ENCODE data around the gene DROSHA. TPM values are rescaled to one million over a fixed set of nuclear protein-coding genes. Genes with fewer than 3 reads are reported as not detected.
"Not testable (repeated sequence)": the region's sequence is repeated elsewhere in the genome, so short reads cannot be mapped to it uniquely, and the experiment has no call there.

The DROSHA gene
- total RNA-seq, 1 experiment from 2014 or later: 73.5 TPM

DNA sequence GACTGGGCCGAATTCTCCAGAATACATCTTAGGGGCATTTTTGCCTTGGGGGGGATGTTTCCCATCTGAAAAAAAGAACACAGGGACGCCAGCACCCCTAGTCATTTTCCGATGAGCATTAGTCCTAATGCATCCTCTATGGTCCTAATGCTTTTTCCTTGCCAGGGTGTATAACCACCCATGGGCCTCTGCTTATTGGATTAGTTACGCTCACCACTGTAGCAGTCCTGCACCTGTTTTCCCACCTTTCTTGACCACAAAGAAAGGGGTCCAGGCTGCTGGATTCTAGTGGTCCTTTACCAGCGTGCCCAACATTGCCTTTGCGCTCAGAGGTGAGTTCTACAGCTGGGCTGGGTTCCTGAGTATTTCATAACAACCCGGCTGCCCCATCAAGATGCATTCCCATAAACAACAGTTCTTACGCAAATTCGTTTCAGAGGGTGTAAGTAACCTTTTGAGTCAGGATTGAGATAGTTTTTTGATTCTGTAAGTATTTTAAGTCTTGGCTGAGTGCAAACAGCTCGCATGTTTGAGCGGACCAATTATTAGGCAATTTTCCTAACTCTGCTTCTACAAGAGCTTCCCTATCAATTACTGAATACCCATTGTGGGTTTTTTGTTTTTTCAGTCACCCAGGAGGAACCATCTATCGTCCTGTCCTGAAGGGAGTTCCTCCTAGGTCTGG, 135.1 kb downstream of the DROSHA start:
- no peak overlapping the region for H3K9ac ChIP-seq (ENCODE audit: low read length)
- H3K36me3 ChIP-seq (ENCODE audit: control insufficient read depth in 1 of 2, insufficient read depth in 2 of 2, low read length in 2 of 2): peaks cover 2 to 3% of the 10 kb centered on the region in 2 experiments; a peak in 2 of 4 replicates
- no peaks in the 10 kb centered on the region for H3K79me2 ChIP-seq (ENCODE audit: insufficient read depth, low read length)
- no peaks in the 10 kb centered on the region for H3K4me1 ChIP-seq (ENCODE audit: control insufficient read depth in 1 of 2, insufficient read depth in 2 of 2, low read length in 2 of 2)
- H3K27ac ChIP-seq (ENCODE audit: low read depth, low read length): no peak overlapping the region
- TF ChIP-seq CEBPB (IDR thresholded peaks at IDR 0.05; ENCODE audit: low read depth) (no peak), EGR1 (IDR thresholded peaks at IDR 0.05; ENCODE audit: low read depth) (no peak), EZH2 (IDR thresholded peaks at IDR 0.05) (no peak), EZH2phosphoT487 (IDR thresholded peaks at IDR 0.05; ENCODE audit: borderline replicate concordance) (no peak), TCF7L2 (IDR thresholded peaks at IDR 0.05; ENCODE audit: borderline replicate concordance, extremely low read depth, insufficient read depth, insufficient read length) (no peak), ZNF274 (IDR thresholded peaks at IDR 0.05; ENCODE audit: low read depth, low read length) (no peak)
- TF ChIP-seq, protein P1, sequence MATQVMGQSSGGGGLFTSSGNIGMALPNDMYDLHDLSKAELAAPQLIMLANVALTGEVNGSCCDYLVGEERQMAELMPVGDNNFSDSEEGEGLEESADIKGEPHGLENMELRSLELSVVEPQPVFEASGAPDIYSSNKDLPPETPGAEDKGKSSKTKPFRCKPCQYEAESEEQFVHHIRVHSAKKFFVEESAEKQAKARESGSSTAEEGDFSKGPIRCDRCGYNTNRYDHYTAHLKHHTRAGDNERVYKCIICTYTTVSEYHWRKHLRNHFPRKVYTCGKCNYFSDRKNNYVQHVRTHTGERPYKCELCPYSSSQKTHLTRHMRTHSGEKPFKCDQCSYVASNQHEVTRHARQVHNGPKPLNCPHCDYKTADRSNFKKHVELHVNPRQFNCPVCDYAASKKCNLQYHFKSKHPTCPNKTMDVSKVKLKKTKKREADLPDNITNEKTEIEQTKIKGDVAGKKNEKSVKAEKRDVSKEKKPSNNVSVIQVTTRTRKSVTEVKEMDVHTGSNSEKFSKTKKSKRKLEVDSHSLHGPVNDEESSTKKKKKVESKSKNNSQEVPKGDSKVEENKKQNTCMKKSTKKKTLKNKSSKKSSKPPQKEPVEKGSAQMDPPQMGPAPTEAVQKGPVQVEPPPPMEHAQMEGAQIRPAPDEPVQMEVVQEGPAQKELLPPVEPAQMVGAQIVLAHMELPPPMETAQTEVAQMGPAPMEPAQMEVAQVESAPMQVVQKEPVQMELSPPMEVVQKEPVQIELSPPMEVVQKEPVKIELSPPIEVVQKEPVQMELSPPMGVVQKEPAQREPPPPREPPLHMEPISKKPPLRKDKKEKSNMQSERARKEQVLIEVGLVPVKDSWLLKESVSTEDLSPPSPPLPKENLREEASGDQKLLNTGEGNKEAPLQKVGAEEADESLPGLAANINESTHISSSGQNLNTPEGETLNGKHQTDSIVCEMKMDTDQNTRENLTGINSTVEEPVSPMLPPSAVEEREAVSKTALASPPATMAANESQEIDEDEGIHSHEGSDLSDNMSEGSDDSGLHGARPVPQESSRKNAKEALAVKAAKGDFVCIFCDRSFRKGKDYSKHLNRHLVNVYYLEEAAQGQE (IDR thresholded peaks at IDR 0.05; ENCODE audit: low read depth): no peak
- TF ChIP-seq, protein P2, sequence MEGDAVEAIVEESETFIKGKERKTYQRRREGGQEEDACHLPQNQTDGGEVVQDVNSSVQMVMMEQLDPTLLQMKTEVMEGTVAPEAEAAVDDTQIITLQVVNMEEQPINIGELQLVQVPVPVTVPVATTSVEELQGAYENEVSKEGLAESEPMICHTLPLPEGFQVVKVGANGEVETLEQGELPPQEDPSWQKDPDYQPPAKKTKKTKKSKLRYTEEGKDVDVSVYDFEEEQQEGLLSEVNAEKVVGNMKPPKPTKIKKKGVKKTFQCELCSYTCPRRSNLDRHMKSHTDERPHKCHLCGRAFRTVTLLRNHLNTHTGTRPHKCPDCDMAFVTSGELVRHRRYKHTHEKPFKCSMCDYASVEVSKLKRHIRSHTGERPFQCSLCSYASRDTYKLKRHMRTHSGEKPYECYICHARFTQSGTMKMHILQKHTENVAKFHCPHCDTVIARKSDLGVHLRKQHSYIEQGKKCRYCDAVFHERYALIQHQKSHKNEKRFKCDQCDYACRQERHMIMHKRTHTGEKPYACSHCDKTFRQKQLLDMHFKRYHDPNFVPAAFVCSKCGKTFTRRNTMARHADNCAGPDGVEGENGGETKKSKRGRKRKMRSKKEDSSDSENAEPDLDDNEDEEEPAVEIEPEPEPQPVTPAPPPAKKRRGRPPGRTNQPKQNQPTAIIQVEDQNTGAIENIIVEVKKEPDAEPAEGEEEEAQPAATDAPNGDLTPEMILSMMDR (IDR thresholded peaks at IDR 0.05 in 2 of 3, conservative IDR thresholded peaks at IDR 0.05 in 1 of 3; ENCODE audit: borderline replicate concordance in 1 of 3, insufficient read depth in 1 of 3, low read depth in 2 of 3, low read length in 2 of 3): no peak
- no peak overlapping the region for H2AFZ ChIP-seq (ENCODE audit: low read depth, low read length, poor library complexity, severe bottlenecking)
- RAD21 ChIA-PET (ENCODE audit: low non-redundant PET in 1 of 2, low total read pairs in 2 of 2, uncharacterized antibody in 2 of 2, unreplicated experiment in 2 of 2): no interaction called here
- no peaks in the 10 kb centered on the region for H4K20me1 ChIP-seq (ENCODE audit: insufficient read depth)
- DNase-seq (ENCODE audit: low read depth, low spot score) (no peak), ATAC-seq (no peak)
- POLR2A ChIA-PET: no interaction called here
- no peaks in the 10 kb centered on the region for H3K9me2 ChIP-seq (ENCODE audit: insufficient read depth)
- H3K9me3 ChIP-seq (ENCODE audit: control insufficient read depth in 1 of 2, insufficient read depth in 1 of 2, low read depth in 1 of 2, low read length in 2 of 2): no peaks in the 10 kb centered on the region
- CTCF ChIA-PET: no interaction called here
- no peaks in the 10 kb centered on the region for H3K27me3 ChIP-seq (ENCODE audit: insufficient read depth, low read length)
- no peak overlapping the region for H3K4me2 ChIP-seq (ENCODE audit: low read length)
- BruUV-seq (replicated peaks): no TSS peak
- H3K4me3 ChIP-seq (replicated peaks in 1 of 2; ENCODE audit: low read depth in 1 of 2, low read length in 2 of 2): no peak overlapping the region
- intact Hi-C loops (cut with micrococcal nuclease): no loop called here

DNA sequence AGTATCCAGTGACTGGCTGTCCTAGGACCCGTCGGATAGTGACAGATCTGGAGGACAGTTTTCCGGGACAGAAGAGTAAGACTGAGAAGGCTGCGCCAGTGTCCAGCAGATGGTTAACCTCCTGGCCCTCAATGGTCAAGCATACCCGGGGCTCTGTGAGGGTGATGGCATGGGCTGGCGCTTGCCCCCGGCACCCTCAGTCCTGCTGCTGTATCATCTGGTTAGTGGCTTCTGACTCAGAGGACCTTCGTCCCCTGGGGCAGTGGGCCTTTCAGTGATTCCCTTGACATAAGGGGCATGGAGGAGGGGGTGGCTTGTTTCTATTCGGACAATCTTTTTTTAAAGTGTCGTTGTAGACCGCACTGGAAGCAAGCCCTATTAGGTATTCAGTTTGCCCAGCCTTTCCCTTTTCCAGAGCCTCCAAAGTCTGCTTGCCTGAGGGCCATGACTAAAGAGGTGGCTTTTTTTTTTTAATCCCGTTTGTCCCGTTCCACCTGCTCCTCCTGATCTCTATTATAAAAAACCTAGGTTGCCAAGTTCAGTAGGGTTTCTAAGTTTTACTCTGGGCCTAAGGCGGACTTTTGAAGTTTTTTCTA, 136.3 kb downstream of the DROSHA start:
- POLR2A ChIA-PET; H3K27ac ChIP-seq (ENCODE audit: low read depth, low read length); H3K4me2 ChIP-seq (ENCODE audit: low read length); H3K9ac ChIP-seq (ENCODE audit: low read length); H3K36me3 ChIP-seq (ENCODE audit: control insufficient read depth in 1 of 2, insufficient read depth in 2 of 2, low read length in 2 of 2); H3K4me3 ChIP-seq (replicated peaks in 1 of 2; ENCODE audit: low read depth in 1 of 2, low read length in 2 of 2); intact Hi-C loops (cut with micrococcal nuclease); H3K9me2 ChIP-seq (ENCODE audit: insufficient read depth); ATAC-seq; H2AFZ ChIP-seq (ENCODE audit: low read depth, low read length, poor library complexity, severe bottlenecking); DNase-seq (ENCODE audit: low read depth, low spot score); H3K9me3 ChIP-seq (ENCODE audit: control insufficient read depth in 1 of 2, insufficient read depth in 1 of 2, low read depth in 1 of 2, low read length in 2 of 2); H4K20me1 ChIP-seq (ENCODE audit: insufficient read depth); BruUV-seq (replicated peaks); H3K27me3 ChIP-seq (ENCODE audit: insufficient read depth, low read length); CTCF ChIA-PET; H3K79me2 ChIP-seq (ENCODE audit: insufficient read depth, low read length); H3K4me1 ChIP-seq (ENCODE audit: control insufficient read depth in 1 of 2, insufficient read depth in 2 of 2, low read length in 2 of 2); RAD21 ChIA-PET (ENCODE audit: low non-redundant PET in 1 of 2, low total read pairs in 2 of 2, uncharacterized antibody in 2 of 2, unreplicated experiment in 2 of 2): not testable (repeated sequence)
